GM12878 (cell line): ENCODE measurements around the gene SCAP. TPM values are rescaled to one million over a fixed set of nuclear protein-coding genes. Genes with fewer than 3 reads are reported as not detected.

Experiments used
- ATAC-seq: fragments of 200-7000 bp; cut with Tn5 transposase; 3 replicates; pipeline ENCODE4 v1.9.1; 2020; ENCODE audit warnings: mild to moderate bottlenecking, moderate library complexity
- BruUV-seq: library from RNA; stranded (reverse); fragments of 400-500 nt; replicated peaks from 2 replicates; lab custom pipeline; 2021; lab: Mats Ljungman, UMichigan
- CTCF ChIA-PET: fragments of 300-600 bp; sonication (Branson Sonifier 250); formaldehyde crosslinking; extraction: SDS; loops from one replicate; lab custom pipeline; 2021; ENCODE audit warnings: inconsistent platforms; lab: Yijun Ruan, JAX
- POLR2A ChIA-PET: fragments of 350-600 bp; formaldehyde crosslinking; extraction: SDS; loops from one replicate; lab custom pipeline; 2021; ENCODE audit warnings: inconsistent platforms; lab: Charles Lee
- RAD21 ChIA-PET: fragments of 300-600 bp; sonication (Branson Sonifier 250); formaldehyde crosslinking; loops from one replicate; lab custom pipeline; 2023; ENCODE audit warnings: antibody characterized with exemption; ENCODE audit not compliant: unreplicated experiment; lab: Charles Lee
- SMC1A ChIA-PET: fragments of 300-600 bp; sonication (Branson Sonifier 250); formaldehyde crosslinking; loops from one replicate; lab custom pipeline; 2023; ENCODE audit not compliant: unreplicated experiment, uncharacterized antibody; lab: Charles Lee
- DNase-seq: peaks from one replicate; pipeline ENCODE4 v3.0.0-alpha.2; 2011; ENCODE audit warnings: low read depth, low spot score
- FAIRE-seq: peaks from 3 replicates; lab custom pipeline; 2011; peaks lifted over from hg19 to GRCh38; lab: Jason Lieb, UNC
- H2AFZ ChIP-seq: 2 replicates; pipeline ENCODE4 v1.6.0; 2011; ENCODE audit warnings: low read depth, low read length, control low read depth; ENCODE audit not compliant: control insufficient read depth
- H3K27ac ChIP-seq: 2 replicates; pipeline ENCODE4 v1.5.1; 2011; ENCODE audit warnings: control low read depth; ENCODE audit not compliant: control insufficient read depth, insufficient read depth
- H3K27me3 ChIP-seq, 2 experiments: replicated peaks in 1 of 2; 2 replicates each; pipeline versions ENCODE4 v1.6.0 to v1.6.1; 2011; ENCODE audit warnings: low read length in 1 of 2; ENCODE audit not compliant: control insufficient read depth in 2 of 2, insufficient read depth in 2 of 2
- H3K36me3 ChIP-seq, 2 experiments: 2 replicates each; pipeline ENCODE4 v1.5.1; 2011; ENCODE audit warnings: low read length in 1 of 2; ENCODE audit not compliant: control insufficient read depth in 2 of 2, insufficient read depth in 2 of 2
- H3K4me1 ChIP-seq: 2 replicates; pipeline ENCODE4 v1.6.1; 2011; ENCODE audit warnings: mild to moderate bottlenecking, low read length, moderate library complexity, mixed read lengths; ENCODE audit not compliant: control insufficient read depth, insufficient read depth
- H3K4me2 ChIP-seq: 2 replicates; pipeline ENCODE4 v1.6.0; 2011; ENCODE audit warnings: control low read depth; ENCODE audit not compliant: control insufficient read depth, insufficient read depth
- H3K4me3 ChIP-seq: fragments of 200-600 bp; sonication (generic); 2 replicates; pipeline ENCODE4 v1.5.1; 2016
- H3K79me2 ChIP-seq: 2 replicates; pipeline ENCODE4 v1.6.0; 2011; ENCODE audit warnings: low read length; ENCODE audit not compliant: control insufficient read depth, insufficient read depth
- H3K9ac ChIP-seq: 2 replicates; pipeline ENCODE4 v1.8.0; 2011; ENCODE audit warnings: low read length, control low read depth, mixed read lengths; ENCODE audit not compliant: control insufficient read depth, insufficient read depth
- H3K9me3 ChIP-seq: replicated peaks from 3 replicates; pipeline ENCODE4 v1.5.1; 2011; ENCODE audit warnings: mild to moderate bottlenecking, low read length; ENCODE audit not compliant: control insufficient read depth, insufficient read depth
- H4K20me1 ChIP-seq: 2 replicates; pipeline ENCODE4 v1.6.0; 2011; ENCODE audit not compliant: control insufficient read depth, insufficient read depth
- CEBPB ChIP-seq, 2 experiments: fragments of 150-350 bp in 1 of 2; IDR thresholded peaks; 2 replicates each; pipeline ENCODE4 v1.6.1; 2012 to 2014; ENCODE audit warnings: low read depth in 2 of 2, low read length in 2 of 2, borderline replicate concordance in 1 of 2, inconsistent platforms in 1 of 2
- ESRRA ChIP-seq: IDR thresholded peaks from 2 replicates; pipeline ENCODE4 v1.6.1; 2012; ENCODE audit warnings: mild to moderate bottlenecking, low read length, improper control_type of control experiment
- HDGF ChIP-seq: fragments of 450-650 bp; IDR thresholded peaks from 2 replicates; pipeline ENCODE4 v1.6.1; 2016; ENCODE audit warnings: antibody characterized with exemption
- MXI1 ChIP-seq: fragments of 150-350 bp; IDR thresholded peaks from 2 replicates; pipeline ENCODE4 v1.6.1; 2011; ENCODE audit warnings: low read depth, mild to moderate bottlenecking, inconsistent platforms, low read length, improper control_type of control experiment
- NFYA ChIP-seq: IDR thresholded peaks from 2 replicates; pipeline ENCODE4 v1.6.1; 2011; ENCODE audit warnings: low read depth, mild to moderate bottlenecking, low read length, improper control_type of control experiment, borderline replicate concordance
- NR2C1 ChIP-seq: fragments of 450-650 bp; IDR thresholded peaks from 2 replicates; pipeline ENCODE4 v1.6.1; 2017; ENCODE audit warnings: antibody characterized with exemption, mild to moderate bottlenecking, moderate library complexity
- NRF1 ChIP-seq: conservative IDR thresholded peaks from 2 replicates; pipeline ENCODE4 v1.6.1; 2011; ENCODE audit warnings: mild to moderate bottlenecking, low read depth, low read length, improper control_type of control experiment
- POLR2A ChIP-seq: IDR thresholded peaks from 2 replicates; pipeline ENCODE4 v1.6.1; 2011; ENCODE audit warnings: low read depth, mild to moderate bottlenecking, low read length
- ZNF274 ChIP-seq: IDR thresholded peaks from one replicate; pipeline ENCODE4 v1.8.0; 2011; ENCODE audit not compliant: insufficient read length, insufficient read depth
- WGBS: methylation state at CpG from one replicate; pipeline ENCODE4 v1.1.6; 2016; ENCODE audit warnings: low lambda C conversion rate; ENCODE audit not compliant: insufficient replicate concordance, insufficient coverage; ENCODE audit errors: missing lambda C conversion rate; 5-methylcytosine and 5-hydroxymethylcytosine counted together
- in situ Hi-C: fragments of 300-500 bp; cut with MboI; formaldehyde crosslinking; loops from 9 replicates; pipeline ENCODE4 v1.14.3; 2018; ENCODE audit warnings: mixed read lengths
- intact Hi-C: fragments of 100-400 bp; cut with micrococcal nuclease; formaldehyde crosslinking; loops from one replicate; pipeline ENCODE4 v1.14.2; 2022; ENCODE audit not compliant: unreplicated experiment
- polyA plus RNA-seq, 11 experiments: library from polyadenylated mRNA; depleted of rRNA in 4 of 11; unstranded in 6 of 11; stranded (reverse) in 5 of 11; fragments of >200 nt; fragmentation: Nextera tagmentation in 4 of 11; fragmentation: Illumina TruSeq in 1 of 11; extraction: Ambion mirVana in 4 of 11; extraction: Trizol in 1 of 11; gene quantifications; 1 replicate in 1 of 11; 2 replicates in 10 of 11; pipeline versions ENCODE4 v1.2.1 to v1.2.3, GENCODE V29; 2011 to 2016; ENCODE audit warnings: inconsistent platforms in 2 of 11, missing spikeins in 2 of 11, low read depth in 1 of 11
- total RNA-seq, 4 experiments: library from RNA; depleted of rRNA in 3 of 4; stranded (reverse); fragments of >200 nt in 3 of 4; fragmentation: Illumina TruSeq in 1 of 4; extraction: Trizol in 1 of 4; gene quantifications; 2 replicates each; pipeline versions ENCODE4 v1.2.1 to v1.2.3, GENCODE V29; 2013 to 2021
- TF ChIP-seq, protein P1 (sequence below): fragments of 450-650 bp; IDR thresholded peaks from 2 replicates; pipeline ENCODE4 v1.6.1; 2016; ENCODE audit warnings: mild to moderate bottlenecking
- TF ChIP-seq, protein P2 (sequence below), 3 experiments: IDR thresholded peaks in 2 of 3; conservative IDR thresholded peaks in 1 of 3; 2 replicates each; pipeline ENCODE4 v1.5.1; 2011; ENCODE audit warnings: low read depth in 3 of 3, low read length in 3 of 3, mild to moderate bottlenecking in 3 of 3, control low read depth in 2 of 3, moderate library complexity in 2 of 3, inconsistent platforms in 1 of 3, mixed read lengths in 1 of 3; ENCODE audit not compliant: control insufficient read depth in 2 of 3, insufficient read depth in 1 of 3; ENCODE audit errors: extremely low read depth in 1 of 3

The SCAP gene
- total and polyA plus RNA-seq, 10 of the 15 experiments (the other 5 are each of a cell fraction or from before 2014, with no cell fraction given): 1.5 to 64.1 (median 27.9) TPM

- TF ChIP-seq ZNF274 (no peak), NRF1 (no peak), POLR2A (0 out of 2 replicates have a peak, but pooled peaks have one; percentile 14), HDGF (no peak), ESRRA (no peak), NFYA (no peak), CEBPB (IDR thresholded peaks at IDR 0.05; ENCODE audit: borderline replicate concordance in 1 of 2, low read depth in 2 of 2, low read length in 2 of 2) (no peak), NR2C1 (no peak), MXI1 (no peak)
- TF ChIP-seq, protein P1, sequence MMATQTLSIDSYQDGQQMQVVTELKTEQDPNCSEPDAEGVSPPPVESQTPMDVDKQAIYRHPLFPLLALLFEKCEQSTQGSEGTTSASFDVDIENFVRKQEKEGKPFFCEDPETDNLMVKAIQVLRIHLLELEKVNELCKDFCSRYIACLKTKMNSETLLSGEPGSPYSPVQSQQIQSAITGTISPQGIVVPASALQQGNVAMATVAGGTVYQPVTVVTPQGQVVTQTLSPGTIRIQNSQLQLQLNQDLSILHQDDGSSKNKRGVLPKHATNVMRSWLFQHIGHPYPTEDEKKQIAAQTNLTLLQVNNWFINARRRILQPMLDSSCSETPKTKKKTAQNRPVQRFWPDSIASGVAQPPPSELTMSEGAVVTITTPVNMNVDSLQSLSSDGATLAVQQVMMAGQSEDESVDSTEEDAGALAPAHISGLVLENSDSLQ: peak; percentile 18; the same call in 1 of the 2 replicates
- TF ChIP-seq, protein P2, sequence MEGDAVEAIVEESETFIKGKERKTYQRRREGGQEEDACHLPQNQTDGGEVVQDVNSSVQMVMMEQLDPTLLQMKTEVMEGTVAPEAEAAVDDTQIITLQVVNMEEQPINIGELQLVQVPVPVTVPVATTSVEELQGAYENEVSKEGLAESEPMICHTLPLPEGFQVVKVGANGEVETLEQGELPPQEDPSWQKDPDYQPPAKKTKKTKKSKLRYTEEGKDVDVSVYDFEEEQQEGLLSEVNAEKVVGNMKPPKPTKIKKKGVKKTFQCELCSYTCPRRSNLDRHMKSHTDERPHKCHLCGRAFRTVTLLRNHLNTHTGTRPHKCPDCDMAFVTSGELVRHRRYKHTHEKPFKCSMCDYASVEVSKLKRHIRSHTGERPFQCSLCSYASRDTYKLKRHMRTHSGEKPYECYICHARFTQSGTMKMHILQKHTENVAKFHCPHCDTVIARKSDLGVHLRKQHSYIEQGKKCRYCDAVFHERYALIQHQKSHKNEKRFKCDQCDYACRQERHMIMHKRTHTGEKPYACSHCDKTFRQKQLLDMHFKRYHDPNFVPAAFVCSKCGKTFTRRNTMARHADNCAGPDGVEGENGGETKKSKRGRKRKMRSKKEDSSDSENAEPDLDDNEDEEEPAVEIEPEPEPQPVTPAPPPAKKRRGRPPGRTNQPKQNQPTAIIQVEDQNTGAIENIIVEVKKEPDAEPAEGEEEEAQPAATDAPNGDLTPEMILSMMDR (IDR thresholded peaks at IDR 0.05 in 2 of 3, conservative IDR thresholded peaks at IDR 0.05 in 1 of 3; ENCODE audit: control insufficient read depth in 2 of 3, extremely low read depth in 1 of 3, insufficient read depth in 1 of 3, low read depth in 3 of 3, low read length in 3 of 3): peak in 2 of 3 experiments; percentile 15 to 18; a peak in 1 of 6 replicates
- H3K4me1 ChIP-seq: no peaks in the 10 kb centered on the region
- no peaks in the 10 kb centered on the region for H3K9me3 ChIP-seq
- peaks cover 16 to 44% of the 10 kb centered on the region in 2 experiments; a peak in 3 of 4 replicates for H3K36me3 ChIP-seq
- ChIA-PET POLR2A (no interaction called here), RAD21 (no interaction called here), SMC1A (interaction anchor here (0.6 kb wide), 1 partner anchor 53 kb away, joined by 3 read pairs; no protein-coding TSS in a partner anchor), CTCF (interaction anchor here (1.3 kb wide), 1 partner anchor 14 kb away, joined by 7 read pairs; no protein-coding TSS in a partner anchor)
- no peak overlapping the region for H2AFZ ChIP-seq
- no TSS peak for BruUV-seq
- no peaks in the 10 kb centered on the region; the same call in 1 of the 2 replicates for H4K20me1 ChIP-seq
- H3K9ac ChIP-seq: no peak overlapping the region
- no peak overlapping the region for H3K4me3 ChIP-seq
- H3K4me2 ChIP-seq: no peak overlapping the region
- no peaks in the 10 kb centered on the region for H3K79me2 ChIP-seq
- 49% methylated on average over 9 of the region's 9 CpGs for WGBS
- H3K27me3 ChIP-seq: no peaks in the 10 kb centered on the region
- H3K27ac ChIP-seq: no peak overlapping the region
- ATAC-seq (peak; percentile 40), FAIRE-seq (no peak), DNase-seq (no peak)
- intact Hi-C loops (no loop called here), in situ Hi-C loops (no loop called here)
These were observed 69.0 kb downstream of the SCAP start for GRCh38 chr3:47406762-47407149.
